ENCODE results near the gene NOC4L. TPM values are rescaled to one million over a fixed set of nuclear protein-coding genes. Genes with fewer than 3 reads are reported as not detected.

NOC4L gene
- 18.1 and 22.4 TPM in 2 replicates for total RNA-seq

GRCh38 chr12:132144115-132144809, at the start of gene NOC4L, which contains the start of gene DDX51:
Gene NOC4L (plus strand): TSS chr12:132144457. CDS start chr12:132144489, 32 bp downstream.
Gene DDX51 (minus strand): TSS chr12:132144319. CDS start chr12:132144296, 23 bp downstream.

Other genes starting within 250 kb of the NOC4L start
- gene ULK1, start 249.8 kb upstream of the NOC4L start, total RNA-seq, result 5.8 and 6.6 TPM in 2 replicates
- 11.9 and 12.5 TPM in 2 replicates for gene PUS1, start 215.2 kb upstream of the NOC4L start, total RNA-seq
- 6.6 and 8.6 TPM in 2 replicates for gene EP400, start 194.5 kb upstream of the NOC4L start, total RNA-seq
- gene DDX51, start 138 bp upstream of the NOC4L start, total RNA-seq, result 9.6 and 10.6 TPM in 2 replicates
- gene GALNT9, start 185.1 kb downstream of the NOC4L start, total RNA-seq, result 0.67 TPM in 1 of 2 replicates, not detected in the other

All from bronchus fibroblast of lung (primary cell).